Natural killer cell (primary cell): ENCODE measurements around the gene TRIP10. TPM values are rescaled to one million over a fixed set of nuclear protein-coding genes. Genes with fewer than 3 reads are reported as not detected.

Experiments
- ATAC-seq, 3 donors: fragments of 150-1000 bp in 2 of 3; fragments of 200-7000 bp in 1 of 3; cut with Tn5 transposase; 1 replicate in 1 of 3; 2 replicates in 2 of 3; pipeline ENCODE4 v1.10.0; 2021; ENCODE audit warnings: mild to moderate bottlenecking in 2 of 3, moderate library complexity in 2 of 3
- DNase-seq, 2 donors: peaks; one replicate each; pipeline versions ENCODE4 v3.0.0 to v3.0.0-alpha.2; 2013 to 2021; ENCODE audit warnings: mixed read lengths in 1 of 2
- H3K27ac ChIP-seq: one replicate; pipeline ENCODE4 v1.5.1; 2013; ENCODE audit warnings: mild to moderate bottlenecking, low read length
- H3K27me3 ChIP-seq: one replicate; pipeline ENCODE4 v1.6.1; 2013; ENCODE audit warnings: low read length; ENCODE audit not compliant: control insufficient read depth, insufficient read depth
- H3K36me3 ChIP-seq: one replicate; pipeline ENCODE4 v1.6.1; 2013; ENCODE audit warnings: low read length; ENCODE audit not compliant: control insufficient read depth, insufficient read depth
- H3K4me1 ChIP-seq: one replicate; pipeline ENCODE4 v1.6.1; 2013; ENCODE audit warnings: low read length; ENCODE audit not compliant: control insufficient read depth, insufficient read depth
- H3K4me3 ChIP-seq: one replicate; pipeline ENCODE4 v1.5.1; 2013; ENCODE audit warnings: low read length
- H3K9me3 ChIP-seq: one replicate; pipeline ENCODE4 v1.6.1; 2013; ENCODE audit warnings: low read length; ENCODE audit not compliant: control insufficient read depth, insufficient read depth
- H3K27ac Mint-ChIP-seq, 2 donors: one replicate each; pipeline ENCODE4 v1.8.0; 2022; ENCODE audit warnings: mild to moderate bottlenecking in 2 of 2, mixed read lengths in 2 of 2, moderate library complexity in 1 of 2
- H3K27me3 Mint-ChIP-seq, 2 donors: one replicate each; pipeline ENCODE4 v1.8.0; 2022; ENCODE audit warnings: low read depth in 2 of 2, mixed read lengths in 2 of 2
- H3K36me3 Mint-ChIP-seq: one replicate; pipeline ENCODE4 v1.8.0; 2022; ENCODE audit warnings: mixed read lengths
- H3K4me1 Mint-ChIP-seq, 2 donors: one replicate each; pipeline ENCODE4 v1.8.0; 2022; ENCODE audit warnings: mixed read lengths in 2 of 2
- H3K4me3 Mint-ChIP-seq: one replicate; pipeline ENCODE4 v1.8.0; 2022; ENCODE audit warnings: mild to moderate bottlenecking, moderate library complexity, mixed read lengths
- H3K9me3 Mint-ChIP-seq, 2 donors: one replicate each; pipeline ENCODE4 v1.8.0; 2022; ENCODE audit warnings: mixed read lengths in 2 of 2
- WGBS: methylation state at CpG from one replicate; pipeline ENCODE4 v1.1.7; 2013; ENCODE audit warnings: missing lambda C conversion rate; ENCODE audit not compliant: insufficient coverage; 5-methylcytosine and 5-hydroxymethylcytosine counted together
- intact Hi-C: fragments of 100-400 bp; cut with micrococcal nuclease; formaldehyde crosslinking; loops from one replicate; pipeline ENCODE4 v1.14.2; 2022
- total RNA-seq, 4 donors: library from RNA; stranded (reverse); fragments of 120-200 nt in 1 of 4; gene quantifications; one replicate each; pipeline versions ENCODE4 v1.2.3 to v1.2.4, GENCODE V29; 2013 to 2022
- TF ChIP-seq, protein P1 (sequence below): fragments of 200-600 bp; IDR thresholded peaks from one replicate; pipeline ENCODE4 v1.8.0; 2022; ENCODE audit warnings: antibody characterized with exemption

Gene TRIP10
- total RNA-seq, result 1 to 10 TPM; 1.0 to 5.2 (median 3.3) TPM
- 3.6 TPM for total RNA-seq (2013)

DNA sequence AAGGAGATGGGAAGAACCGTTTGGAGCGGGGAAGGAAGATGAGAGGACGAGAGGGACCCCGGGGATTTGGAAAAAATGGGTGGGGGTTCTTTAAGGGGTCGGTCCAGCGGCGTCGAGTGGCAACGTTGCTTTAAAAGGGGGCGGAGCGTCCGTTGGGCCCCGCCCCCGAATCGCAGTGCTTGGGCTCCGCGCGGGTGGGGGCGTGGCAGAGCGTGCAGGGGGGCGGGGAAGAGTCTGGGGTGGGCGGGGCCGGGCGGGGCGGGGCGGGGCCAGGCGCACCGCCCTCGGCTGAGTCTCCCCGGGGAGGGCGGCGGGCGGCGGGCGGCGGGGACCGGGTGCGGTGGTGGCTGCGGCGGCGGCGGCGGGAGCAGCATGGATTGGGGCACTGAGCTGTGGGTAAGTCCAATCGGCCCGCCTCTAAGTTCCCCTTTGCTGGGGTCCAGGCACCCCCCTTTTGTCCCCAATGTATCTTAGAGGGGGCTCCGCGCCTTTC is at the start of gene TRIP10:
Gene TRIP10, plus strand, starts transcription at position 291 of the 493 bp plus-strand sequence. Its CDS starts 82 bp downstream, at position 373.
- TF ChIP-seq, protein P1, sequence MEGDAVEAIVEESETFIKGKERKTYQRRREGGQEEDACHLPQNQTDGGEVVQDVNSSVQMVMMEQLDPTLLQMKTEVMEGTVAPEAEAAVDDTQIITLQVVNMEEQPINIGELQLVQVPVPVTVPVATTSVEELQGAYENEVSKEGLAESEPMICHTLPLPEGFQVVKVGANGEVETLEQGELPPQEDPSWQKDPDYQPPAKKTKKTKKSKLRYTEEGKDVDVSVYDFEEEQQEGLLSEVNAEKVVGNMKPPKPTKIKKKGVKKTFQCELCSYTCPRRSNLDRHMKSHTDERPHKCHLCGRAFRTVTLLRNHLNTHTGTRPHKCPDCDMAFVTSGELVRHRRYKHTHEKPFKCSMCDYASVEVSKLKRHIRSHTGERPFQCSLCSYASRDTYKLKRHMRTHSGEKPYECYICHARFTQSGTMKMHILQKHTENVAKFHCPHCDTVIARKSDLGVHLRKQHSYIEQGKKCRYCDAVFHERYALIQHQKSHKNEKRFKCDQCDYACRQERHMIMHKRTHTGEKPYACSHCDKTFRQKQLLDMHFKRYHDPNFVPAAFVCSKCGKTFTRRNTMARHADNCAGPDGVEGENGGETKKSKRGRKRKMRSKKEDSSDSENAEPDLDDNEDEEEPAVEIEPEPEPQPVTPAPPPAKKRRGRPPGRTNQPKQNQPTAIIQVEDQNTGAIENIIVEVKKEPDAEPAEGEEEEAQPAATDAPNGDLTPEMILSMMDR, result no peak
- Histone ChIP-seq H3K27me3 (no peaks in the 10 kb centered on the region), H3K27ac (peak within 1 kb of the TSS; percentile 66), H3K36me3 (peaks cover 2% of the 10 kb centered on the region), H3K4me3 (peak within 1 kb of the TSS; percentile 54), H3K9me3 (no peaks in the 10 kb centered on the region), H3K4me1 (peaks cover 53% of the 10 kb centered on the region)
- DNase-seq (peak; percentile 78 to 91), ATAC-seq (peak; percentile 16 to 47 (median 17))
- H3K36me3 Mint-ChIP-seq, result no peaks in the 10 kb centered on the region
- intact Hi-C loops, result loop anchor here (5.0 kb wide), 1 partner anchor 222 kb away; no protein-coding TSS in a partner anchor
- under 1% methylated on average over 47 of the region's 47 CpGs for WGBS
- no peaks in the 10 kb centered on the region for H3K27me3 Mint-ChIP-seq
- H3K4me1 Mint-ChIP-seq, result peaks cover 29 to 41% of the 10 kb centered on the region in 2 donors
- no peaks in the 10 kb centered on the region for H3K9me3 Mint-ChIP-seq
- H3K4me3 Mint-ChIP-seq, result peak within 1 kb of the TSS; percentile 96
- H3K27ac Mint-ChIP-seq, result peak within 1 kb of the TSS; percentile 98

- H3K9me3 Mint-ChIP-seq, result no peaks in the 10 kb centered on the region
- DNase-seq, result no peak
- no peaks in the 10 kb centered on the region for H3K36me3 Mint-ChIP-seq
- Histone ChIP-seq H3K9me3 (no peaks in the 10 kb centered on the region), H3K36me3 (no peaks in the 10 kb centered on the region), H3K27me3 (no peaks in the 10 kb centered on the region), H3K4me1 (no peaks in the 10 kb centered on the region), H3K4me3 (no peak overlapping the region), H3K27ac (no peak overlapping the region)
- H3K4me1 Mint-ChIP-seq, result peaks cover 3 to 5% of the 10 kb centered on the region in 2 donors
- no peak for ATAC-seq
- intact Hi-C loops, result no loop called here
- no peak overlapping the region for H3K4me3 Mint-ChIP-seq
- WGBS, result 88% methylated on average over 11 of the region's 11 CpGs
- H3K27ac Mint-ChIP-seq, result no peak overlapping the region
- TF ChIP-seq, protein P1, result no peak
- no peaks in the 10 kb centered on the region for H3K27me3 Mint-ChIP-seq
Observed at GRCh38 chr19:6690160-6690885, 49.2 kb upstream of the TRIP10 start.

DNA sequence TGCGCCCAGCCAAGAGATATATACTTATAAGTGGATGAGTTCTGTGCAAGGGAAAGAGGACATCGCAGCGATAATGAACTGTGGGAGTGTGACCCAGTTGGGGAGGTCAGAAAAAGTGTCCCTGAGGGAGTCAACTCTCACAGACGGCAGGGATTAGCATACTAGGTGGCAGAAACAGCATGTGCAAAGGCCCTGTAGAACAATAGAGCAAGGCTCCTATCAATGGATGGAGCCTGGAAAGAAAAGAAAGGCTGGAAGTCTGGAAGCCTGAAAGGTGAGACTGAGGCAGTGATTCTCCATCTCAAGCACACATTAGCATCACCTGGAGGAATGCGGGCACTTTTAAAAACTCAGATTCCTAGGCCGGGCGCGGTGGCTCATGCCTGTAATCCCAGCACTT is 48.1 kb upstream of the TRIP10 start:
- no peaks in the 10 kb centered on the region for H3K27me3 Mint-ChIP-seq

More for the DNA sequence above, 48.1 kb upstream of the TRIP10 start:
- Mint-ChIP-seq H3K4me1 (peaks cover 0 to 5% of the 10 kb centered on the region in 2 donors), H3K4me3 (no peak overlapping the region), H3K9me3 (no peaks in the 10 kb centered on the region), H3K27ac (no peak overlapping the region), H3K36me3 (no peaks in the 10 kb centered on the region)
- H3K9me3 ChIP-seq, result no peaks in the 10 kb centered on the region
- ATAC-seq (no peak), DNase-seq (no peak)
- intact Hi-C loops, result no loop called here
- TF ChIP-seq, protein P1, result no peak
- H3K4me3 ChIP-seq, result no peak overlapping the region
- H3K27me3 ChIP-seq, result no peaks in the 10 kb centered on the region
- H3K27ac ChIP-seq, result no peak overlapping the region
- no peaks in the 10 kb centered on the region for H3K4me1 ChIP-seq
- WGBS, result 97% methylated on average over 8 of the region's 8 CpGs
- H3K36me3 ChIP-seq, result no peaks in the 10 kb centered on the region
